GM19023 (cell line): ENCODE measurements around the gene ARNT2.
"Not testable (repeated sequence)": the region's sequence is repeated elsewhere in the genome, so short reads cannot be mapped to it uniquely, and the experiment has no call there.

Source experiments
- ATAC-seq: cut with Tn5 transposase; IDR thresholded peaks from one replicate; pipeline ENCODE4 v1.9.1; 2021; ENCODE audit warnings: mild to moderate bottlenecking, moderate library complexity; ENCODE audit not compliant: unreplicated experiment

ARNT2 gene

DNA sequence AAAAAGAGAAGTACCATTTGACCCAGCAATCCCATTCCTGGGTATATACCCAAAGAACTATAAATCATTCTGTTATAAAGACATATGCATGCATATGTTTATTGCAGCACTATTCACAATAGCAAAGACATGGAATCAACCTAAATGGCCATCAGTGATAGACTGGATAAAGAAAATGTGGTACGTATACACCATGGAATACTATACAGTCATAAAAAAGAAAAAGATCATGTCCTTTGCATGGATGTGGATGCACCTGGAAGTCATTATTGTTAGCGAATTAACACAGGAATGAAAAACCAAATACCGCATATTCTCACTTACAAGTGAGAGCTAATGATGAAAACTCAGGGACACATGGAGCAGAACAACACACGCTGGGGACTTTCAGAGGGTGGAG lies 106.8 kb downstream of the ARNT2 start:
- not testable (repeated sequence) for ATAC-seq

DNA sequence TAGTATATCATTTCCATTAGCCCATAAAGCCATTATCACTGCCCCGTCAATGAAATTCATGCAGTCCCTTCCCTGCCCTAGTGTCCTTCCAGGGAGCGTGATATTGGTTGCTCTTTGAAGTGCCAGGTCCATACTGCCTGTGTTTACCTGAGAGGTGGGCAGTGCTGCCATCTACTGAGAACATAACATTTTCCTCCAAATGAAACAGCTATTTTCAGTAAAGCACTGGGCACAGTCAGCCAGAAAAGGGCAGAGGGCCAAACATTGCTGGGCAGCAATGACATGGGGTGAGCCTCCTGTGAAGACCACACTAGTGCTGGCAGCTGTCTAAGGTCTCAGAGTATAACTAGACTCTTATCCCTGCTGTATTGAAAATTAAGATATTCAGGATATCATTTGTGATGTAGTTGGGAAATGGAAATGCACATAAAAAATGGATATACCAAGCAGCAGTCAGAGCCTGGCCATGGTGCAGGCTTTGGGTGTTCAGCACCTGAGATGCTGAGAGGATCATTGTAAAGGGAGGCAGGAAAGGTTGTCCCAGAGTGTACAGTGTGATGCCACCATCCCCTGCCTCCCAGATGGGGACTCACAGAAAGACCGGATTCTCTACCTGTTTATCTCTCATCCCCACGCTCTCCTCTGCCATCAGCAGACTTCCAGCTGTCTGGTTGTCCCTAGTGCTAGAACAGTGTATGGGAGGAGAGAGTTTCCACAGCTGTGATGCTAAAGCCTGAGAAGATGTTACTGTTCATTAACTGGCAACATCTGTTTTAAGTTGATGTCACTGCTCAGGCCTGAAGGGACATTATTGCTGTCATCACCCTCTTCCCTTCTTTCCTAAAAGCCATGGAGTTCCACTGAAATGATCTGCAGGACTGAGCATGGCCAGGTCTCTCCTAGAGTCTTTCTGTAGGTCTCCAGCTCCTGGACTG lies 108.8 kb downstream of the ARNT2 start:
- ATAC-seq: no peak

DNA sequence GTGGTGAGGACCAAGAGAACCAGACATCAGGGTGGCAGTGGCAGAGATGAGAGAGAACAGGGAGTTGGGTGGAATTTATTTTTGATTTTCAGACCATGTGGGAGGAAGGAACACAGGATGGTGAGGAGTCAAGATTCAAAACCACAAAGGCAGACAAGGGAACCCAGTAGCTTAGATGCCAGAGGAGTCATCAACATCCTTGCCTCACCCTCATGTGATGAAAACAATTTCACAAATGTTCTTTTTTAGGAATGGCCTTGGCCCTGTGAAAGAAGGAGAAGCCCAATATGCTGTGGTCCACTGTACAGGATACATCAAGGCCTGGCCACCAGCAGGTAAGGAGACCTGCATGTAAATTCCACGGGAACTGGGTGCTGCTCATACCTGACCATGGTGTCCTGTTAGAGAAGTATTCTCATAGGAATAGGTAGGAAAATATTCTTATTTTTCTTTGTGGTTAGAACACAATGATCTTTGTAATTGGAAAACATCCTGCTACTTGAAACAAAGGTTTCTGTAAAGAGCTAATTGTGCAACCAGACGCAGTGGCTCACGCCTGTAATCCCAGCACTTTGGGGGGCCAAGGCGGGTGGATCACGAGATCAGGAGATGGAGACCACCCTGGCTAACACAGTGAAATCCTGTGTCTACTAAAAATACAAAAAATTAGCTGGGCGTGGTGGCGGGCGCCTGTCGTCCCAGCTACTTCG lies 110.0 kb downstream of the ARNT2 start:
- no peak for ATAC-seq

DNA sequence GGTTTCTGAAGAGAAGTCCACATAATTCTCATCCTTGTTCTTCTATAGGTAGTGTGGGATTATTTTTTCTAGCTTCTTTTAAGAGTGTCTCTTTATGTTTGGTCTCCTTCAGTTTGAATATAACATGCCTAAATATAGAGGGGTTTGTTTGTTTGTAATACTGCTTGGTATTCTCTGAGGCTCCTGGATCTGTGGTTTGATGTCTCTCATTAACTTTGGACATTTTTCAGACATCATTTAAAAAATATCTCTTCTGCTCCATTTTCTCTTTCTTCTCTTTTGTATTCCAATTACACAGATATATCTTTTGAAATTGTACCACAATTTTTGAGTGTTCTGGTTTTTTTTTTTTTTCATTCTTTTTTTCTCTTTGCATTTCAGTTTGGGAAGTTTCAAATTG lies 113.1 kb downstream of the ARNT2 start:
- no peak for ATAC-seq

DNA sequence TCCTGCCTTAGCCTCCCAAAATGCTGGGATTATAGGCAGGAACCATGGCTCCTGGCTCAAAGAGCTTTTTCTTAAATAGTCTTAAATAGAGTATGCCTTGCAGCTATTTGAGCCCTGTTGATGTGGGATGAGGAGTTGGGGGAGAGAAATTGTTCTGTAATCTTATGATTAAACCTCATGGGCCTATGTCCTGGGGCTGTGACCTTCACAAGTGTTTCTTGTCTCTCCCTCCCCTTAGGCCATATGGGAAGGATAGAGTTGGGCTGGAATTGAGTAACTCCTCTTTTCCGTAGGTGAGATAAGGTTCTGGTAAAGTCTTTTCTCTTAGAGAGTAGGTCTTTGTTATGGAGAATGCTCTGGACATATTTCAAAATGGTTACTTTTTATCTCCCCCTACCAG lies 114.3 kb downstream of the ARNT2 start:
- ATAC-seq: no peak

DNA sequence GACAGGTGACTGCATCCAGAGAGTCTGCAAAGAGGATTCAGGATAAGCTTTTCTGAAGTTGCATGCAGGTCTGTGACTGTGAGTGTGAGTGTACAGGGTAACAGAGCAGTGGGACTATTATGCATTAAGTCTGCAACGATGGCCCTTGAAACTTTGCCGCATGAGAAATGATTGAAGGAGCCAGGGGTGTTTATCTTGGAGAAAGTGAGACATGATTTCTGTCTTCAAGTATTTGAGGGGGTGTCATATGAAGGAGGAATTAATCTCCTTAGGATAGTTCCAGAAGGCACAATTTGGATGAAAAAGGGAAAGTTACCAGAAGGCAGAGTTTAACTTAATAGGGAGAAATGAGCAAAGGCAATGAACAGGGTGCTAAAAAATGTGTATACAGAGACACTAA lies 119.6 kb downstream of the ARNT2 start:
- ATAC-seq: no peak

DNA sequence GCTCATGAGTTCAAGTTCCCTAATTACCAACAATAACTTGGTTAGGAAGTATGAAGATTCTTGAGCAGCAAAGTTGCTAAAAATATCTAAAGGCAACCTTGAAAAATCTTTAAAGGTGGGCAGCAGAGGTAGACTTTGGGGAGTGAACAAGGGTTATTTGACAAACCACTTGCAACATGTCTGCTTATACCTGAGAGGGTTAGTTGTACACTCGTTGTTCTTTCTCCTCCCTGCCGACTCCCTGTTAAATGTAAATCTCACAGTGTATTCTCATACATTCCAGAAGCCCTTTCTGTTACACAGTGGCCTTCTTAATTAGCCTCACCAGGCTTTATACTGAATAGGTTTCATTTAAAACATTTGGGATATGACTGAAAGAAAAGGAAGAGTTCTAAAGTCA lies 121.7 kb downstream of the ARNT2 start:
- ATAC-seq: no peak

DNA sequence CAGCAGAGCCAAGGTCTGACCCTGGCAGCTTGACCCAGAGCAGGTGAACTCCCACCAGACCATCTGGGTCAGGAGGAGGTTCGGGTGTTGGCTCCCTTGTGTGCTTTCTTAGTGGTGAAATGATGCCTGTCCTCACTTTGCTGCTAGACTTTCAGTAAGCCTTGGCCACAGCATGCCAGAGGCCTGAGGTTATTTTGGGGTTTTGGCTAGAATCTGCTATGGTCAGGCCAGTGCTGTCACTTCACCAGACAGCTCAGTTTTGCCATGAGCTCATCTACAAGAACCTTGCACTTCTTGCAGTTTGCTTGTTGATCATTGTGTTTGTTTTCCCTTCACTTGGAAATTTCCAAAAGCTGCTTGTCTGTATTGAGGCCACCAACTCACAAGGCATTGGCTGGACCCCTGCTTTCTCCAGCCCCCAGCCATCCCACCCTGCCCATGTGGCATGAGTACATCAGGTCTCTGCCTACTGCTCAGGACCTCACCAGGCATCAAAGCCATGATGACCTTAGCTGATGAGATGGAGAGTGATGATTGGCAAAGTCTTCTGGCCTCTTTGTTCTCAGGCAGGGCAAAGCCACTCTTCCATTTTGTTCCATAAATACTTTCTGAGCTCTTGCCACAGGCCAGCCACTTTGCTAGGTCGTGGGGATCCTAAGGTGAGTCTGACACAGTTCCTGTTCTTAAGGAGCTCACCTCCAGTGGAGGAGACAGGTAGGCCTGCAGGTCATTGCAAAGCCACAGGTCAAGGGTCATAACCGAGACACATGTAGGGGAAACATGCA lies 122.6 kb downstream of the ARNT2 start:
- ATAC-seq: no peak

DNA sequence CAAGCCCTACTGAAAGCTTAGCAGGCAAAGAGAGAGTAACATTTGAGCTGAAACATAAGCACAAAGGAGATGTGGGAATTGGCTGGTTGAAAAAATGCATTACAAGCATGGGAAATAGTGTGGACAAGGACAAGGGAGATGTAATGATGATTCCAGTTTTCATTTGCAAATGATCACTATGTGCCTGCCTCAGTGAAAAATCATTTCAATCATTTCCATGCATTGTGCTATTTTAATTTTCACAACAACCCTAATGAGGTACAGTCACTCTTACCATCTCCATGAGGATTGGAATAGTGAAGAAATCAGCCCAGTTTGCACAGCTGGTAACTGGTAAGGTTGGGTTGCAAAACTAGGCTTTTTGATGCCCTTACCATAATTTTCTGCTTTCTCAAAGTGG lies 123.2 kb downstream of the ARNT2 start:
- no peak for ATAC-seq

DNA sequence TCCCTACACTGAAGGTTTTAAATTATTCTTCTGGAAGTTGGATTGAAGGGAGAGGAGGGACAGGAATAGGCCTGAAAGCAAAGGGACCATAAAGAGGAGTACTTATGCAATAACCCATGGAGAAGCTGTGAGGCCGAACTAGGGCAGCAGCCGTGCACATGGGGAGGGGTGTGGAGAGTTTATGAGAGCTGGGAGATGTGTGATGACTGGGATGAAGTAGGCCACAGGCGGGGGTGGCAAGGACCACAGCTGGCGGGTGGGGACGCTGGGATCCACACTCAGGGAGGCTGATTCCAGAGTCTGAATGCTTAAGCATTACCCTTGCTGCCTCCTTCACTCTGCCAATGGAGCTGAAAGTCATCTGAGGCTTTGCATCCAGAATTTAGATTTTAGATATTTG lies 123.8 kb downstream of the ARNT2 start:
- no peak for ATAC-seq

DNA sequence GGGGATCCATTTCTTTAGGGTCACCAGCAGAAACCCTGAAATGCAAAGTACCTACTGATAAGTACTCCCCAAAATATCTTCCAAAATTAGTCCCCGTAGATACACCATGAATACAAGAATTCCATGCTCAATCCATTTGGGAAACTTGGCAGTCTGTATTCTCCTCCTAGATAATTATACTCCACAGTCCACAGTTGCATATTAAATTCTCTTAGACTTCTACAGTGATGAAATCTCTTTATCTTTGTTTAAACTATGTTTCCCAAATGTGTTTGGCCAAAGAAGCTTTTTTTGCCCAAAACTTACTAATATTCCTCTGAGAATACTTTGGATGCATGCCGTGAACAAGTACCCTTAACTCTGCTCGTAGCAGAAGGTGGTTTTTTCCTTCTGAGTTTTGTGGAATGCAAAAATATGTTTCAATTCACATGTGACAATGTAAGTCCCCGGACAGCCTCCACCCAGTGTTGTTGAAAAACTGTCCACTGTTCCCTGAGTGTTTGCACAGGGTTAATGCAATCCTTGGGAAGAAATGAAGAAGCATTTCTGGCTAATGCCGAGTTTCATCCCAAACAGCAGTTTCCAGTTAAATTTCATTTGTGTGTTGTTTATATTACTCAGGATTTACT lies 126.7 kb downstream of the ARNT2 start:
- ATAC-seq: no peak

DNA sequence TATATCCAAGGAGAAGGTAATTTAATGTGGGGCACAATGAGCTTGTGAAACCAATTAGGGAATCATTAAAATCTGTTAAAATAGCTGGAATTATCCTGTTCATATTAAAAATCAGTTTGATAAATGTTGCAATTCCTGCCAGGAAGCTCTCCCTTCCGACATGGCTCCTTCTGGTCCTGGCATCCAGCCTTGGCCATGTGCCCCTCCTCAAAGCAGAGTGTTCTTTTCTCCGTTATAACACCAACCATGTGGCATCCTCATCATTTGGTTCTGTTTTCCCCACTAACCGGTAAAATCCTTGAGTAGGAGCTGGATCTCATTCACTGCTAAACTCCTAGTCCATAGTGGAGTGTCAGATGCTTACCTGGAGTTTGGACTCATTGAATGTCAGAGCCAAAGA lies 127.2 kb downstream of the ARNT2 start:
- no peak for ATAC-seq

DNA sequence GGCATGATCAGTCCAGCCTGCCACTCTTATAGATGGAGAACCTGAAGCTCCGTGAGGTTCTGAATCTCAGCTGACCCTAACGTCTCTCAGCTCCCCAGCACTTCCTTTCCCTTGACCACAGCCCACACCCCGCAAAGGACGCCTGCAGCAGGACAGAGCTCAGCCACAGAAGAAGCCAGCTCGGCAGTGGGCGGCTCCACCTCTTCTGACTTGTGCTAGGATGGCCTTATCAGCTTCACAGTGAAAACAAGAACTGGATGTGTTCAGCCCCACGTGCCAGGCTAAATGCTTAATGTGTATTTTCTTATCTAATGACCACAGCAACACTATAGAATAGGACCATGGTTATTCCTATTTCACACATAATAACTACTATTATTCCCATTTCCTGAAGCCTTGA lies 127.6 kb downstream of the ARNT2 start:
- ATAC-seq: no peak

DNA sequence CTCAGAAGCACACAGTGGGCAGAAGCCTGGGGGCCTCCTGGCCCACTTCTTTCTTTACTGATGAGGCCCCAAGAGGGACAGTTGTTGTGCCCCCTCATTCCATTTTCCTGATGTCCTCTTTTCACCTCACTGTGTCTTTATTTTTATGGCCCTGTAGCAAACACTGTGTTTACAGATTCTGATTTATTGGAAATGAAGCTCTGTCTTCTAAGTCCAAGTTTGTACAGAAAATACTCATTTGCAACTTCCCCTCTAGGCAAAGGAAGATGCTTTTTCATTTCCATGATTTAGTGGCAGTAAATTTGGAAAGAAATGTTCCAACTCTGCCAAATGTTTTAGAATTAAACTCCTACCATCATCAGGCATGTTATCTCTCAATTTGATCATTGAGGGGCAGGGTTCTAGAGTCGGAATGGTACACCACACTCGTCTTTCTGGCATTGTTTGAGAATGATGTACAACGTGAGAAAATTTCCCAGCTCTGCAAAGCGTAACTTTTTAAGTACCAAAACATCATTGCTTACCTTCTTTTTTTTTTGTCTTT lies 129.7 kb downstream of the ARNT2 start:
- no peak for ATAC-seq

DNA sequence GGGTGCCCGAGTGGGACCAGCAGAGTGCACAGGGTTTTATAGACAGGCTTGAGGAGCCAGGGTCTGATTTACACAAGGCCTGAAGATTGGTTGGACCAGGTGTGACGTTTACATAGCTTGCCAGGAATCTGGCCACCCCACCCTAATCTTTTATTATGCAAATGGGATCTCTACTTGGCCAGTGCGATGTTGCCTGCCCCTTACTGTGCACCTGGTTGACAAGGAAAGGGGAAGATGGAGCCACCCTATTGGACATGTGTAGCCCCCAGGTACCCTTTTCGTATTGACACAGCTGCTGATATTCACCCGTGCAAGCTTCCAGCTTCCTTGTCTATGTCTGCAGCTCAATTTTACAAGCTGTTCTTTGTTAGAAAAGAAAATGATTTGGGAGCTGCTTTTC lies 132.0 kb downstream of the ARNT2 start:
- no peak for ATAC-seq

DNA sequence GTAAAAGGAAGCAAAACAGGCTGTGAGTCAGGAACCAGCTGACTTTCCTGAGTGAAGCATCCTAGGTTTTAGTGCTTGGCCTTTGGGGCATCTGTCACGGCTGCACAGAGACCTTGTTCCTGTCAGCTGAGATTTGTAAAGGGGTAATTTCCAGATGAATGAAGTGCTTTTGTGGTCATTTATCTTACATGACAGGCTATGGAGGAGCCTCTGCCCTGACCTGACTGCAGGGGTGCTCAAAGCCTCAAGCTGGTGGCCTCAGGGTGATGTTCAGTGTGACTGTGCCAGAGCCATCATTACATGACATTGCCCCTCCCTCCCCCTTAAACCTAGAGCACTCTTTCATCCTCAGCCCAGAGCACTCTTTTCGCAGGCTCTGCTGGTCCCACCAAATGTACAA lies 132.5 kb downstream of the ARNT2 start:
- no peak for ATAC-seq

DNA sequence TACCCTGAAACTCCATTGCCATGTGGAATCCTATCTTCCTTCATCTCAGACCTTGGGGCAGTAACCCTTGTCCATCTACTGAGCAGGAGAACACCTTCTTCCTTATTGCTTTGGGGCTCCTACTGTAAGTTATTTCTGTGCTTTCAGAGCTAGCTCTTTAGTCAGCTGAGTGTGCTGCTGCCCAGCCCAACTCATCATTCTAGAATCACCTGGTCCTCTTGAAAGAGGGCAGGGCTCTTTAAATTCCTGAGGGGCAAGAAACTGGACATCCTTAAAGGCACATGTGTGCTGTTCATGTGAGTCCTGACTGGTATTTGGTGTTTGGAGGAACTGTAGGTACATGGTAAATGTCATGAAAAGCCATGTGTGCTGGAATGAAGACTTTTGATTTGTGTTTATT lies 140.9 kb downstream of the ARNT2 start:
- no peak for ATAC-seq

DNA sequence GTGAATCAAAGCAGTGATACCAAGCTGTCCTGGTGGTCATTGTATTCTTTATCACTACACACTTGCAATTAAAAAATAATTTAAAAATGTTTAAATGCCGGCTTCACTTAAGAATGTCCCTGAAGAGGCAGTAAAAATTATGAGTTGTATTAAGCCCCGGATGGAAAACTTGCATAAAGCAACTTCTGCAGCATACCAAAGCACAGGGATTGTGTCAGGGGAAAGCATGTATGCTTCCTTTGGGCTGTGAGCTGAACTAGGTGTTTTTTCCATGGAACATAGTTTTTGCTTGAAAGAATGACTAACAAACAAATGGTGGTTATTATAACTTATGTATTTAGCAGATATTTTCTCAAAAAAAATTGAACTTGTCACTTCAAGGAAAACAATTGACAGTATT lies 143.1 kb downstream of the ARNT2 start:
- no peak for ATAC-seq

DNA sequence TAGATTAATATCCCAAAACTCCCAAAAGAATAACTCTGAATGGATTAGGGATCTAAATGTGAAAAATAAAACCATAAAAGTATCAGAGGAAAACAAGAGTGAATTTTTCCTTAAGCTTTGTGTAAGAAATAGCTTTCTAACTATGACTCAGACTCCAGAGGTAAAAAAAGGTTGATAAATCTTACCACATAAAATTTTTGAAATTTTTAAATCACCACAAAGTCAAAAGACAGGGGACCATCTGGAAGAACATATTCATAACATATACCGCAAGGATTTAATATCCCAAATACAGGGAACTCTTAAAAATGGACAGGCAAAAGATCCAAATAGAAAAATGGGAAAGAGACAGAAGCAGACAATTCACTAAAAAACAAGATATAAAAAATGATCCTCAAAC lies 145.0 kb downstream of the ARNT2 start:
- ATAC-seq: no peak

DNA sequence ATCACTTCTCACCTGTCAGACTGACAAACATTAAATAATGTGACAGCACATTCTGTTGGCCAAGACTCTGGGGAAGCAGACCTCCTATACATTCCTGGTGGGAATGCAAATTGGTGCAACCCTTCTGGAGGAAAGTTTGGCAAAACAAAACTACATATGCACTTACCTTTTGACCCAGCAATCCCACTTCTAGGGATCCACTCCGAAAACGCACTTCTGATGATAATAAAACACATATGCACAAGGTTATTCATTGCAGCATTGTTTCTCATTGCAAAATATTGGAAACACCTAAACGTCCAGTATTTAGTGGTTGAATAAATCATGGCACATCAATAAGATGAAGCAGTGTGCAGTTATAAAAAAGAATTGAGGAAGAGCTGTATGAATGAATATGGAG lies 145.5 kb downstream of the ARNT2 start:
- ATAC-seq: no peak
